Activated CD8-positive, alpha-beta memory T cell treated with anti-CD3 and anti-CD28 coated beads, Interleukin-2, amount 50 U/mL, for 48 hours (primary cell): Measurements from ENCODE around the gene KMT2D.

Experiments used
- DNase-seq: peaks from one replicate; pipeline ENCODE4 v3.0.0-alpha.2; 2020

The KMT2D gene, protein sequence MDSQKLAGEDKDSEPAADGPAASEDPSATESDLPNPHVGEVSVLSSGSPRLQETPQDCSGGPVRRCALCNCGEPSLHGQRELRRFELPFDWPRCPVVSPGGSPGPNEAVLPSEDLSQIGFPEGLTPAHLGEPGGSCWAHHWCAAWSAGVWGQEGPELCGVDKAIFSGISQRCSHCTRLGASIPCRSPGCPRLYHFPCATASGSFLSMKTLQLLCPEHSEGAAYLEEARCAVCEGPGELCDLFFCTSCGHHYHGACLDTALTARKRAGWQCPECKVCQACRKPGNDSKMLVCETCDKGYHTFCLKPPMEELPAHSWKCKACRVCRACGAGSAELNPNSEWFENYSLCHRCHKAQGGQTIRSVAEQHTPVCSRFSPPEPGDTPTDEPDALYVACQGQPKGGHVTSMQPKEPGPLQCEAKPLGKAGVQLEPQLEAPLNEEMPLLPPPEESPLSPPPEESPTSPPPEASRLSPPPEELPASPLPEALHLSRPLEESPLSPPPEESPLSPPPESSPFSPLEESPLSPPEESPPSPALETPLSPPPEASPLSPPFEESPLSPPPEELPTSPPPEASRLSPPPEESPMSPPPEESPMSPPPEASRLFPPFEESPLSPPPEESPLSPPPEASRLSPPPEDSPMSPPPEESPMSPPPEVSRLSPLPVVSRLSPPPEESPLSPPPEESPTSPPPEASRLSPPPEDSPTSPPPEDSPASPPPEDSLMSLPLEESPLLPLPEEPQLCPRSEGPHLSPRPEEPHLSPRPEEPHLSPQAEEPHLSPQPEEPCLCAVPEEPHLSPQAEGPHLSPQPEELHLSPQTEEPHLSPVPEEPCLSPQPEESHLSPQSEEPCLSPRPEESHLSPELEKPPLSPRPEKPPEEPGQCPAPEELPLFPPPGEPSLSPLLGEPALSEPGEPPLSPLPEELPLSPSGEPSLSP (N-terminal part only)

DNA sequence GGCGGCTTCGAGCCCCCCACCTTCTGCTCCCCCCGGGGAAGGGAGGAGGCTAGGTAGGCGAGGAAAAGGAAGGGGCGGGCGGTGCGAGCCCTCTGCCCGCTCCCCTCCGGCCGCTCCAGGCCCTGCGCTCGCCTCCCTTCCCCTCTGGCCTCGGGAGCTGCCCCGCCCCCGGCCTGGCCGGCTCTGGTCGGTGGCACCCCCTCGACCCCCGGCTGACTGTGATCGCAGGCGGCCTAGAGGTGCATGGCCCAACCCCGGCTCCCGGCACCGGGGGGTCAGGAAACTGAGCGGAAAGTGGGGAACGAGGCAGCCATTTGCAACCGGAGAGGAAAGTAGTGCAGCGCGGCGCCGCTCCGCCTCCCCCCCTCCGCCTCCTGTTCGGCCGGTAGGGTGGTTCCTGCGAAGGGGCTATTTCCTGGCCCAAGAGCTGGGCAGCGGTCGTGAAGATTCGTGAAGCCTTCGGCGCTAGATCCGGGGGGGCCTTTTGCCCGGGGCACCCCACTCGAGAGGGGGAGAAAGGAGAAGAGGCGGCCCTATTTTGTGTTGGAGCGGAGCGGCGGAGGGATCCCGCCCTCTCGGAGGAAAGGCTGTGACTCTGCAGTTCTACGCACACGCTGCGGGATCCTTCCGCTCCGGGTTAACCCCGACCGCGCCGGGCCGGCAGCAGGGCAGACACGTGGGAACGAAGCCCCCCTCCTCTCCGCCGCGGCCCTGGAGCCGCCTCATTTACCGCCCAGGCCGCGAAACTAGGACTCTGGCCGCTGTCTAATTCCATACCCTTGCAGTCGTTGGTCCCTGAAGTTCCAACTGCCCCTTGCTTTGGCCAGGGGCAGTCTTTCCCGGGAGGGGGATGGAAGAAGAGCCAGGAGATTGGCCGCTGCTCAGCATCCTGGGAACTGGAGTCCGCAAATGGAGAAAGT, at the start of gene KMT2D:
KMT2D (minus strand) TSS at position 558 of the 920 bp plus-strand sequence. CDS start 5,470 bp downstream, outside the sequence.
- DNase-seq: peak; percentile 92

- peak; percentile 57 for DNase-seq
Observed at GRCh38 chr12:49109641-49110463, 49.3 kb upstream of the KMT2D start.

DNA sequence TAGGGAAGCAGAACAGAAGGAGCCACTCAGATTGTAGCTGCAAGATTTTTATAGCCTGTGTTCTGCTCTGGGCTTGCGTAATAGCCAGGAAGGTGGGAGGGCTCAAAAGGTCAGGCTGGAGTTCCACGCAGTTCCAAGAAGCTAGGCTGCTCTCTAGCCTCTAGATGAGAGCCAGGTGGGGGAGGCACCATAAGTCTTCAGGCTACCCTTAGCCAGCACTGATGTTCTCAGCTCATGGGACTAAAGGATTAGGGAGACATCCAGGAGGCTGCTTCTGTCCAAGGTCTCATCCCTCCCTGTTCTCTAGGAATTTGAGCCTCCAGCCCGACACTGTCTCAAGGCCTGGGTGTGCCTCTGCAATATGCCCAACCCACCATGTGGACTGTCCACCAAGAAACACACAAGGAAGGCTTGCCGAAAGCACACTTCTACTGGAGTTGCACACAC, 48.4 kb upstream of the KMT2D start:
- DNase-seq: no peak

DNA sequence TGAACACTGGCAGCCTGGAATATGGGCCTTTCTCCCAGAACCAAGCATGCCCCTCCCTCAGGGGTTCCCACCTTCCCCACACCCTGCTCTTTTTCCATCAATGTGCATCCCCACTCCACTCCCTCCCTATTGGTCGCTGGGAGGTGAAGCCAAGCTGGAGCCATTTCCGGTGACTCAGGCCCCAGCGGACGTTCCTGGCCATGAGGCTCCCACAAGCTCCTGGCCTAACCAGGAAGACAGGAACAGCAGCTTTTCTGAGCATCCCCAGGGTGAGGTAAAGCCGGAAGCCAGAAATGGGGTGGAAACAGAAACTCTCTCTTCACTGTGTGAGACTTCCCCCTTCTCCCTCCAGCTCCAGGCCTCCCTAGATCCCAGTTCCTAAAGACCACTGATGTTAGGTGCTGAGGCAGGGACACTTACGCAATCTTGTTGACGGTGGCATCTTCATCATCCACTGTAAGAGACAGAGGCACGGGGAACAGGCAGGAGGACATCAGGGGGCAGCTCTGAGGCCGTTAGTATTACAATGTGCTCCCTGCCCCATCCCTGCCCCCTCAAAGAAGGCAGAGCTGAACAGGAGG, 45.0 kb upstream of the KMT2D start:
- DNase-seq: no peak

- DNase-seq: no peak
Observed at GRCh38 chr12:49104822-49105221, 44.2 kb upstream of the KMT2D start.

- DNase-seq: no peak
Observed at GRCh38 chr12:49100380-49100779, 39.8 kb upstream of the KMT2D start.

DNA sequence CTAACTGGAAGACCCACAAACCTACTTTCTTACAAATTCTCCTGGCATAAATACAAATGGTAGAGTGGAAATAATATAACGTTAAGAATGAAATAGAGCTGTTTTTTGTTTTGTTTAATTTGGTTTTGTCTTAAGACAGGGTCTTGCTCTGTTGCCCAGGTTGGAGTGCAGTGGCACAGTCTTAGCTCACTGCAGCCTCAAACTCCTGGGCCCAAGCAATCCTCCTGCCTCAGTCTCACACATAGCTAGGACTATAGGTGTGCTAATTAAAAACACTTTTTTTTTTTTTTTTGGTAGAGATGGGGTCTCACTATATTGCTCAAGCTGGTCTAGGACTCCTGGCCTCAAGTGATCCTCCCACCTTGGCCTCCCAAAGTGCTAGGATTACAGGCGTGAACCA, 38.1 kb upstream of the KMT2D start:
- DNase-seq: no peak

DNA sequence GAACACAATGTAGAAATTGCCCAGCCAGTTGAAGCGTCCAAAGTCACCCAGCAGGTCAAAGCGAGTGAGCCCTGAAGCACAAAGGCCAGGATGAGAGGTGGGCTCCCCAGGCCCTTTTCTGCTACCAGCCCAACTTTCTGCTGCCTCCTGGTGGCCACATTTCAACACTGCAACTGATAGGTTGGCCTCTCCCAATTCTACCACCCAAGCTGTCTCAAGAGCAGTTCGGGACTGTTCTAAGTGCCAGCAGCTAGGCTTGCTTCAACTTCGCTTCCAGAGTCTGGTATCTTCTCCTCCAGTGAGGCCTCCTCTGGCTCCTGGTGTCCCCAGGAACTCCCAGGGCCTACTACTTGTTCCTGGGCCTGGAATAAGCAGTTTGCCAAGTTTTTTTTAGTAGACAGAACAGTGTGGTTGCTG, 37.4 kb upstream of the KMT2D start:
- DNase-seq: peak; percentile 84

DNA sequence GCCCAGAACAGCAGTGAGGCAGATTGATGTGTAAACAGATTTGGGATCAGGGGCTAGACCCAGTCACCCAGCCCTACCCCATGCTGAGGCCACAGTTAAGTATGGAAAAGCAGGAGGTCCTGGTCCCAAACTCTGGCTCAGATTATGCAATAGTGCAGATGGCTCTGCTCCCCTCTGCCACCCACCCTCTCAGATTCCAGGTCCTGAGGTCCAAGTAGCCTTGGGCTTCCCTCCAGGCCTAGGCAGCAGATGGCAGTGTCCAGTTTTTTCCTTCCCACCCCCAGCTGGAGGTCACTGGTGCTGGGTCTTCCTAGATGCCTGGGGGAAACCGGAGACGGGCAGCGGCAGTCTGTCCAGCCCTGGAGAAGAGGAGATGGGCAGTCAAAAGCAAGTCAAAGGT, 36.8 kb upstream of the KMT2D start:
- DNase-seq: no peak

GRCh38 chr12:49094975-49095365, 34.4 kb upstream of the KMT2D start:
- DNase-seq: no peak

- peak; percentile 59 for DNase-seq
Observed at GRCh38 chr12:49094160-49094974, 33.8 kb upstream of the KMT2D start, which contains the start of gene DHH. TSS of gene DHH (minus strand) at chr12:49094801. CDS start at chr12:49094512, 289 bp downstream.

DNA sequence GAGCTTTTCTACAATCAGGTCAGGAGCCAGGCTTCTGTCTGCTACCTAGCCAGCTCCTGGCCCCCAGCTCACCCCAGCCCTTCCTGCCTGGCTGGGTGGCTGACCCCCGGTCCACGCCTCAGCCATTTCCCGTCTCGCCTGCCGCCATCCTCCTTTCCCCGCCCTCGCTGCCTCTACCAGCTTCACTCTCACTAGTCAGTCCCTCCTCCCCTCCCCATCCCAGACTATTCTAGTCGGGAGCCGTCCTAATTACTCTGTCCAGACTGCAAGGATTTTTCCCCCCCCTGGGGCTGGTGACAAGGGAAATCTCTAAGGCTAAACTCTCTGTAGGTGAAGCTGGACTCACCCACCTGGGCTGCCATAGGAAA, 33.2 kb upstream of the KMT2D start:
- no peak for DNase-seq

GRCh38 chr12:49092816-49093406, 32.3 kb upstream of the KMT2D start:
- DNase-seq: no peak

DNA sequence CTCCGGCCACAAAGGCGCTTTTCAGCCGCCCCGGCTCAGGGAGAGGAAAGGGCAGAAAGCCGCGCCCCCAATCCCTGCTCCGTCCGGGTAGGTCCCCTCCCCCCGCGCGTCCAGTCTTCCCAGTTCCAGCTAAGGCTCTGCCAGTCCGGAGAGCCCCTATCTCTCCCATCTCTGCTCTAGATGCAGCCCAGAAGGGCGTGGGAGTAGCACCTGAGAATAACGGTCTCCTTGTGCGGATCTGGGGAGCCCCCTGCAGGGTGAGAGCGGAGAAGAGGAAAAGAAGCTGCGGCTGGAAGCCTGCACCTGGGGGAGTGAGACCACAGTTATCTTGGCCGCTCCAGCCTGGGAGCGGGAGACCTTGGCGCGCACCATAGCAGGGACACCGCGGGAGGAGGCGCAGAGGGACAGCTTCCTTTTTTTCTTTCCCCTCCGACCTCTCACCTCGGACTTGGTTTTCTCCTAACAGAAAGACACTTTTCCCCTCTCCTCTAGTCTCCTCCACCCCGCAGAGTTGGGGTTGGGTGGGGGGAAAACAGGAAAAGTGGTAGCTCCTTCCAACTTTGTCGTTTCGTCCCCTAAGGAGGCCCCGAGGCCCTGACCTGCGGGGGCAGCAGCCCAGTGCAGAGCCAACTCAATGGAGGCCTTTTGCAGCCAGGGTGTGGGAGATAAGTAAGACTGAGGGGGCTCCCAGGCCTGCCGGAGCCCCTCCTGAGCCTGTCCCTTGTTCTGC, 31.7 kb upstream of the KMT2D start:
- DNase-seq: peak; percentile 75

GRCh38 chr12:49091836-49092085, 31.2 kb upstream of the KMT2D start:
- DNase-seq: no peak

- peak; percentile 64 for DNase-seq
Observed at GRCh38 chr12:49091056-49091835, 30.7 kb upstream of the KMT2D start.

GRCh38 chr12:49089821-49090773, 29.5 kb upstream of the KMT2D start:
- DNase-seq: peak; percentile 74
